HG03064 (cell line): ENCODE measurements around the gene PLPPR4.
A peak's percentile ranks its signal among the peaks of the same experiment; 100 is the strongest.
"Not testable (repeated sequence)": the region's sequence is repeated elsewhere in the genome, so short reads cannot be mapped to it uniquely, and the experiment has no call there.

Experiments
- ATAC-seq: cut with Tn5 transposase; IDR thresholded peaks from one replicate; pipeline ENCODE4 v1.9.1; 2021; ENCODE audit warnings: low read depth; ENCODE audit not compliant: unreplicated experiment

PLPPR4 gene

GRCh38 chr1:99264201-99265021 lies at the start of gene PLPPR4:
TSS of gene PLPPR4 (plus strand) at chr1:99264492. CDS start at chr1:99264594, 102 bp downstream.
- ATAC-seq: no peak

DNA sequence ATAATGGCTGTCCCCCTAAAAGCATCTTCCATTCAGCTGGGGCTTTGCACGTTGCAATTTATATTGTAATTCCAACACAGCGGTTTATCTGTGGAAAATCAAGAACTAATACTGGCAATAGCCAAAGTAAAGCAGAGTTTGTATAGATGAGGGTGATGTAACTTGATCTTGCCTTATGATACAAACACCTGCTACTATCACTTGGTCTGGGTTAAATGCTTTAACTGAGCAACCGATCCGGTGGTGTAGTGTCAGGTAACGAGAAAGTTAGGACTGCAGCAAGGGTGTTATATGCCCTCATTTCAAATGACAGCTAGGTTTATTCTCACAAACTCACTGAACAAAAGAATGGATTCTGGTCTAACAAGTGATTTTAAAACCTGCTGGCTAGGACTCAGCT lies 47.3 kb upstream of the PLPPR4 start:
- no peak for ATAC-seq

DNA sequence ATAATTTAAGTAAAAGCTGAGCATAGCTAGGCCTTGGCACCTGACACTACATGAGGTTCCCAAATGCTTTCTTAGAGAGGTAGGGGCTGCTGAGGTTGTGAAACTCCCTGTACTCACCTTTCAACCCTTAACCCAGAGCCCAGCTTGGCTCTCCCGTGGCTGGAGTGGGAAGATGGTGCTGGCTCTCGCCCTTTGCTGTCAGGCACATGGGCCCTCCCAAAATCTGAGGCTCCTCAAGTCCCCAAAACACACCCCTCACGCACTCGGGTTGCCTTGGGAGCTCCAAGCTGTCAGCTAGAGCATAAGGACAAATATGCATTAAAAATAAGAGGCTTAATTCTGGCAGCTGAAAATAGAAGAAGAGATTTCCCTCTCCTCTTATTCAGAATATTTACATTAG lies 46.7 kb upstream of the PLPPR4 start:
- no peak for ATAC-seq

DNA sequence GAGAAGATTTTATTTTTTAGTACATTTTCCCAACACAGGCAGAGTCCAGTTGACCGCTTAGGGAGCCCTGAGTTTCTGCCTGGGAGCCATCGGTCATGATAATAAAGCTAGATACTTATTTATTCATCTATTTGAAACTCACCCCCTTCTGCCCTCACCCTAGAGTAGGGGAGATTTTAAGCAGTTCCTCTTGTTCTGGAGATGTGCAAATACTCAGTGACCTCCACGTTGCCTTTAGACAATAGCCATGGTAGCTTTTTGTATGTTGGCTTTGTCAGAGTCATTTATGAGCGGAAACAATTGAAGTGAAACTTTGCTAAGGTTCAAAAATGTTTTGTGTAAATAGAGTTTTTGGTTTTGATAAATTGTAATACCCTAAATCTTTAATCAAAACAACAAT lies 45.7 kb upstream of the PLPPR4 start:
- no peak for ATAC-seq

DNA sequence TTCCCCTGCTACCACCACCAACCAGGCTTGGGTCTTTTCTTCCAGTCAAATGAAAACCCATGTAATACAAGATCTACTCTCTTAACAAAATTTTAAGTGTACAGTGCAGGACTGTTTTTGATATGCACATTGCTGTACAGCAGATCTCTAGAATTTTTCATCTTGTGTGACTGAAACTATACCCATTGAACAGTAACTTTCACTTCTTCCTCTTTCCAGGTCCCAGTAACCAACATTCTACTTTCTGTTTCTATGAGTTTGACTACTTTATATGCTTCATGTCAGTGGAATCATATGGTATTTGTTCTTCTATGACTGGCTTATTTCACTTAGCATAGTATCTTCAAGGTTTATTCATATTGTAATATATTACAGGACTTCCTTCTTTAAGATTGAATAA lies 45.3 kb upstream of the PLPPR4 start:
- peak; percentile 93 for ATAC-seq

GRCh38 chr1:99227056-99227897 lies 37.0 kb upstream of the PLPPR4 start:
- ATAC-seq: no peak

DNA sequence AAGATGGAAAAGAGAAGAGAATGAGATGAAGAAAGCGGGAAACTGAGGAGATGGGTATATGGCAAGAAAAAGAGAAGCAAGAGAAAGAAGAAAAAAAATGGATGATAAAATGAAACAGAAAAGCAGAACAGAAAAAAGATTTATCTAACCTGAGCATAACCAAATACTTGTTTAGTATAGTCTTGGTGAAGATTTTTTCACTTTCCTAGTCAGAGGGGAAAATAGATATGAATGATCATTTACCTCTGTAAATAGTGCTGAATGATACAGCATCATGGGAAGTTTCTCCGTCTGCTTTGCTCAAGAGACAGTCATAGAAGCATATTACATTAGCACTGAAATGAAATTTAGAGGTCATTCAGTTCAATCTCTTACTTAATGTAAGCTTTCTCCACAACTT lies 36.1 kb upstream of the PLPPR4 start:
- ATAC-seq: no peak

- ATAC-seq: no peak
Observed at GRCh38 chr1:99229122-99229521, 35.2 kb upstream of the PLPPR4 start.

GRCh38 chr1:99230695-99231094 lies 33.6 kb upstream of the PLPPR4 start:
- ATAC-seq: no peak

- no peak for ATAC-seq
Observed at GRCh38 chr1:99232172-99232571, 32.1 kb upstream of the PLPPR4 start.

DNA sequence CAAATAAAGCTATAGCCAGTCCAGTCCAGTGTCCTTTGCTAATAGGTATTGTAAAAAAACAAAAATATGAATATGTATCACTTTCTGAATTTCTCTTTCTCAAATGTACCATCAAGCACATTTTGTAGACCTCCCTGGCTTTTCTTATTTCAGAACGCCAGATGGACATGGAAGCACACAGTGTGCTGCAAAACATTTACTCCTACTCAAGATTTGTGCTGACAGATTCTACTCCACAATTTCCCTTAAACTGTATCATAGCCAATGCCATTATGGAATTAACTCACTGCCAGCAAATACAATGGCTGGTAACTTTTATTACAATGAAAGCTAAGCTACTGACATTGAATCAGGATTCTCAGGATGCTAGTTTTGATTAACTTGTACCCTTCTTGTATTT lies 30.8 kb upstream of the PLPPR4 start:
- ATAC-seq: no peak

- no peak for ATAC-seq
Observed at GRCh38 chr1:99236756-99237155, 27.5 kb upstream of the PLPPR4 start.

DNA sequence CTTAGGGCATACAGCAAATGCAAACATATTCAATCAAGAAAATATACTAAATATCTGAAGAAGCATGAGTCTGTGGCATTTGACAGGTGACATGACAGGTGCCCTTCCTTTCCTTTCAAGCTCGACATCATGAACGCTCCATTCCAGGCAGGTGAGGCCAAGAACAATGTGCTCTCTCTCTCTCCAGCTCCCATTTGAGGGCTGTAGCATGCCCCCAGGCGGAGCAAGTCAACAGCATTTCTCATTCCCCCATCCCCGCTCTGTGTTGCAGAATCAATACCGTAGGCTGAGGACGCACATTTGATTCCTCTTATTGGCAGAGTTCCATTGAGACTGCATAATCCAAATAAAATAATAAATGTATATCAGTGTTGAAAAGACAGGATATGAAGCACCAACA lies 24.6 kb upstream of the PLPPR4 start:
- no peak for ATAC-seq

DNA sequence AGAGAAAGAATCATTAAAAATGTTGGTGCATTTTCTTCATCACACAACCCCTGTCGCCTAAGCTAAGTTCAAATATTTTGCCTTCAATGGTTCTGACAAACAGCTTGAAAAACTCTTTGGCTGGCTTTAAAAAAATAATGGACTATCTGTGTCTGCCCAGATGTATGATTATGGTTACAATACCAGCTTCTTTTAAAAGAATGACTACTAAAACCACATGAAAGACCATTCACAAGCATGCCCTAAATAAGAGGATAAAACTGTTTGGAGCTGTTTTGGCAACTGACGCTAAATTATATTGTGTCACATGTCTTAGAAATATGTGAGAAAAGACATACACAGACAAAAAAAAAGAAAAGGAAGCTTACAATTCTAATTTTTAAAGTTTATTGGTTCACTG lies 23.7 kb upstream of the PLPPR4 start:
- ATAC-seq: no peak

- no peak for ATAC-seq
Observed at GRCh38 chr1:99246152-99246551, 18.1 kb upstream of the PLPPR4 start.

GRCh38 chr1:99247199-99247598 lies 17.1 kb upstream of the PLPPR4 start:
- ATAC-seq: no peak

GRCh38 chr1:99250728-99251127 lies 13.6 kb upstream of the PLPPR4 start:
- ATAC-seq: no peak

GRCh38 chr1:99251308-99251707 lies 13.0 kb upstream of the PLPPR4 start:
- ATAC-seq: no peak

GRCh38 chr1:99252630-99253029 lies 11.7 kb upstream of the PLPPR4 start:
- ATAC-seq: no peak

- ATAC-seq: not testable (repeated sequence)
Observed at GRCh38 chr1:99260402-99260801, 3.9 kb upstream of the PLPPR4 start.

DNA sequence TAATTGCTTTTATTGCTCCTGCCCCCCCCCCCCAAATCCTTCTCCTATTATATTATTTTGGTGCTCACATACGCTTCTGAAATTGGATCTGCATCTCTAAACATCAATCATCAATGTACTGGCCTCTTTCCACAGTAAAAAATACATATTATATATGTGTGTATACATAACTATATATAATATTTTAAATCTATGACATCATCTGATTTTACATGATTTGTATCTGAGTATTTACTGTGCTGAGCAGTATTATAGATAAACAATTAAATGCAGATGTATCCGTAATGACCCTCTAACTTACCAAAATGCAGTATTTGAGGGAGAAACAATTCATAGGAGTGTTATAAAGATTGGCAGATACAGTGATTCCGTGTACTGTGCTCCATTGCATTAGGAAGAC lies 832 bp downstream of the PLPPR4 start:
- ATAC-seq: no peak

DNA sequence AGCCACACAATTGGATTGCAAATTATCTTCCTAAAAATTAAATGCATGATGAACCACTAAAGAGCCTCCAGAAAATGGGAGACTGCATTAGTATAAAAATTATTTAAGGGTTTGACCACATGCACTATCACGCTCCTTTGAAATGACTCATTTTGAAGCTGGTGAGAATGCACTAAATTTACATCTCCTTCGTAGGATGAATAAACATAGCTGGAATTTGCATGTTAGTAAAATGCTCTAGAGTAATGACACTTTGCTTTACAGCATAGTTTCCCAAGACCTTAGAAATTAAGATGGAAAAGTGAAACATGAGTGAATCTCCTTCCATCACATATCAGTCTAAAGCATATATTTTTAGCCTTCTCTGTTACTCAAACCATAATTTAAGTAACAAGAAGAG lies 2.4 kb downstream of the PLPPR4 start:
- ATAC-seq: no peak
